ENCODE results near the gene SDCCAG8.

The SDCCAG8 gene

DNA sequence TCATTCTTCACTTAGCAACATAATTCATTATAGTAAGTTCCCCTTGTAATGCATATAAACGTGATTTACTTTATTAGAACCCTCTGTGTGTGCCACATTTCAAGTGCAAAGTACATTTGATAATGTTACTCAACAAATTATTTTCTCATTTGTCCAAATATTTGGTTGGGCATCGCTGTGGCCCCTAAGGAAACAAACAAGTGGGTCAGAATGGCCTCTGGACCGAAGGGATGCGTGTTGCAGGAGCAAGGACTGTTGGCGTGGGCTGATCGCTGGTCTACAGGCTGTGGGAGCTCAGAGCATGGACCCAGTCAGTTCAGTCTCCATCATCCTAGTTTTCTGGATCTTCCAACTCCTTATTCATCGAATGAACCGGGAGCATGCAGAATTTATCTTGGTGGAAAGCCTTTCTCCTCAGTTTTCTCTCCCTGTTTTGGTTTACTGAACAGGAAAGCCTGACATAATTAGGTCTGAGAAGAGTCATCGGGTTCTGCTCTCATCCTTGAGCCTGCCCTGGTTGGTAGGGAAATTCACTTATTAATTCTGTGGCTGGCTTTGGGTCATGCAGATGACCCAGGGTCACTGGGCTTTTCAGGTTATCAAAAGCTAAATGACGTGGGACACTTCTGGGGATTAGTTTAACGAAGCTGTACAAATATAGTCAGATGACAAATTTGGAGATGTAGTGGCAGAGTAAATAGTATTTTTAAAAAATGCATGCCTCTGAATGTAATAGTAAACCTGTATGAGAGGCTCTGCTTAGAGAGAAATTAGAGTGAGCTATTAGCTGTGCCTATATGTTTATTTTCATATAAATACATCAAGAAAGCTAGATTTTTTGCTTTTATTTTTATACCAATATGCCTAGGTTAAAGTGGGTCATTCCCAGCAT lies 200.2 kb downstream of the SDCCAG8 start:
- TF ChIP-seq, protein P1, sequence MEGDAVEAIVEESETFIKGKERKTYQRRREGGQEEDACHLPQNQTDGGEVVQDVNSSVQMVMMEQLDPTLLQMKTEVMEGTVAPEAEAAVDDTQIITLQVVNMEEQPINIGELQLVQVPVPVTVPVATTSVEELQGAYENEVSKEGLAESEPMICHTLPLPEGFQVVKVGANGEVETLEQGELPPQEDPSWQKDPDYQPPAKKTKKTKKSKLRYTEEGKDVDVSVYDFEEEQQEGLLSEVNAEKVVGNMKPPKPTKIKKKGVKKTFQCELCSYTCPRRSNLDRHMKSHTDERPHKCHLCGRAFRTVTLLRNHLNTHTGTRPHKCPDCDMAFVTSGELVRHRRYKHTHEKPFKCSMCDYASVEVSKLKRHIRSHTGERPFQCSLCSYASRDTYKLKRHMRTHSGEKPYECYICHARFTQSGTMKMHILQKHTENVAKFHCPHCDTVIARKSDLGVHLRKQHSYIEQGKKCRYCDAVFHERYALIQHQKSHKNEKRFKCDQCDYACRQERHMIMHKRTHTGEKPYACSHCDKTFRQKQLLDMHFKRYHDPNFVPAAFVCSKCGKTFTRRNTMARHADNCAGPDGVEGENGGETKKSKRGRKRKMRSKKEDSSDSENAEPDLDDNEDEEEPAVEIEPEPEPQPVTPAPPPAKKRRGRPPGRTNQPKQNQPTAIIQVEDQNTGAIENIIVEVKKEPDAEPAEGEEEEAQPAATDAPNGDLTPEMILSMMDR (IDR thresholded peaks at IDR 0.05; ENCODE audit: unreplicated experiment in 3 of 3) = no peak
- peaks cover 9% of the 10 kb centered on the region for H3K4me1 Mint-ChIP-seq
- no peak overlapping the region for H3K27ac Mint-ChIP-seq
- H3K9me3 Mint-ChIP-seq = no peaks in the 10 kb centered on the region
- H3K4me3 Mint-ChIP-seq = no peak overlapping the region
- no peaks in the 10 kb centered on the region for H3K27me3 Mint-ChIP-seq (ENCODE audit: low read depth)
- peaks cover 11% of the 10 kb centered on the region for H3K36me3 Mint-ChIP-seq (ENCODE audit: low read depth)

GRCh38 chr1:243457363-243457982 lies 201.6 kb downstream of the SDCCAG8 start:
- no peak overlapping the region for H3K4me3 Mint-ChIP-seq
- H3K4me1 Mint-ChIP-seq = peaks cover 15% of the 10 kb centered on the region
- H3K27me3 Mint-ChIP-seq (ENCODE audit: low read depth) = no peaks in the 10 kb centered on the region
- peaks cover 6% of the 10 kb centered on the region for H3K36me3 Mint-ChIP-seq (ENCODE audit: low read depth)
- no peaks in the 10 kb centered on the region for H3K9me3 Mint-ChIP-seq
- no peak overlapping the region for H3K27ac Mint-ChIP-seq
- TF ChIP-seq, protein P1 (IDR thresholded peaks at IDR 0.05; ENCODE audit: unreplicated experiment in 3 of 3) = no peak

GRCh38 chr1:243459059-243459458 lies 203.2 kb downstream of the SDCCAG8 start:
- H3K9me3 Mint-ChIP-seq = no peaks in the 10 kb centered on the region
- H3K4me1 Mint-ChIP-seq = peaks cover 20% of the 10 kb centered on the region
- H3K27ac Mint-ChIP-seq = no peak overlapping the region
- peaks cover 10% of the 10 kb centered on the region for H3K36me3 Mint-ChIP-seq (ENCODE audit: low read depth)
- H3K27me3 Mint-ChIP-seq (ENCODE audit: low read depth) = no peaks in the 10 kb centered on the region
- TF ChIP-seq, protein P1 (IDR thresholded peaks at IDR 0.05; ENCODE audit: unreplicated experiment in 3 of 3) = no peak
- H3K4me3 Mint-ChIP-seq = no peak overlapping the region

- Mint-ChIP-seq H3K9me3 (no peaks in the 10 kb centered on the region), H3K27ac (no peak overlapping the region), H3K36me3 (ENCODE audit: low read depth) (peaks cover 10% of the 10 kb centered on the region), H3K4me1 (peaks cover 20% of the 10 kb centered on the region), H3K4me3 (no peak overlapping the region), H3K27me3 (ENCODE audit: low read depth) (no peaks in the 10 kb centered on the region)
- TF ChIP-seq, protein P1 (IDR thresholded peaks at IDR 0.05; ENCODE audit: unreplicated experiment in 3 of 3) = no peak
Observed at GRCh38 chr1:243461700-243462099, 205.9 kb downstream of the SDCCAG8 start.

- peaks cover 20% of the 10 kb centered on the region for H3K4me1 Mint-ChIP-seq
- no peaks in the 10 kb centered on the region for H3K9me3 Mint-ChIP-seq
- no peak overlapping the region for H3K27ac Mint-ChIP-seq
- no peaks in the 10 kb centered on the region for H3K27me3 Mint-ChIP-seq (ENCODE audit: low read depth)
- H3K36me3 Mint-ChIP-seq (ENCODE audit: low read depth) = peaks cover 10% of the 10 kb centered on the region
- TF ChIP-seq, protein P1 (IDR thresholded peaks at IDR 0.05; ENCODE audit: unreplicated experiment in 3 of 3) = no peak
- no peak overlapping the region for H3K4me3 Mint-ChIP-seq
Observed at GRCh38 chr1:243462929-243463697, 207.3 kb downstream of the SDCCAG8 start.

Data from nephron (organoid).